SK-N-MC (cell line): ENCODE results near the gene ALDOA.

Experiments used
- EZH2 ChIP-seq: fragments of 200-600 bp; sonication (generic); IDR thresholded peaks from one replicate; pipeline ENCODE4 v1.6.1; 2017; ENCODE audit warnings: antibody characterized with exemption
- FOXP2 ChIP-seq: optimal IDR thresholded peaks from 2 replicates; pipeline ENCODE3; 2011; ENCODE audit warnings: mild to moderate bottlenecking, moderate library complexity; ENCODE audit not compliant: insufficient read depth; ENCODE audit errors: extremely low read length, control extremely low read depth
- POLR2AphosphoS5 ChIP-seq: IDR thresholded peaks from 2 replicates; pipeline ENCODE4 v1.6.1; 2012; ENCODE audit warnings: mild to moderate bottlenecking, low read depth, low read length, borderline replicate concordance

- TF ChIP-seq POLR2AphosphoS5 (no peak), EZH2 (no peak), FOXP2 (no peak)
These were observed 53.9 kb downstream of the ALDOA start for GRCh38 chr16:30119428-30119827.
